NCI-H446 treated with DMSO at 0.1 percent for 48 hours (cell line): ENCODE data around the gene JTB.
"Not testable (repeated sequence)": the region's sequence is repeated elsewhere in the genome, so short reads cannot be mapped to it uniquely, and the experiment has no call there.

ENCODE experiments used
- DNase-seq: peaks from one replicate; lab custom pipeline; 2025; lab: John Stamatoyannopoulos, UW

The JTB gene

DNA sequence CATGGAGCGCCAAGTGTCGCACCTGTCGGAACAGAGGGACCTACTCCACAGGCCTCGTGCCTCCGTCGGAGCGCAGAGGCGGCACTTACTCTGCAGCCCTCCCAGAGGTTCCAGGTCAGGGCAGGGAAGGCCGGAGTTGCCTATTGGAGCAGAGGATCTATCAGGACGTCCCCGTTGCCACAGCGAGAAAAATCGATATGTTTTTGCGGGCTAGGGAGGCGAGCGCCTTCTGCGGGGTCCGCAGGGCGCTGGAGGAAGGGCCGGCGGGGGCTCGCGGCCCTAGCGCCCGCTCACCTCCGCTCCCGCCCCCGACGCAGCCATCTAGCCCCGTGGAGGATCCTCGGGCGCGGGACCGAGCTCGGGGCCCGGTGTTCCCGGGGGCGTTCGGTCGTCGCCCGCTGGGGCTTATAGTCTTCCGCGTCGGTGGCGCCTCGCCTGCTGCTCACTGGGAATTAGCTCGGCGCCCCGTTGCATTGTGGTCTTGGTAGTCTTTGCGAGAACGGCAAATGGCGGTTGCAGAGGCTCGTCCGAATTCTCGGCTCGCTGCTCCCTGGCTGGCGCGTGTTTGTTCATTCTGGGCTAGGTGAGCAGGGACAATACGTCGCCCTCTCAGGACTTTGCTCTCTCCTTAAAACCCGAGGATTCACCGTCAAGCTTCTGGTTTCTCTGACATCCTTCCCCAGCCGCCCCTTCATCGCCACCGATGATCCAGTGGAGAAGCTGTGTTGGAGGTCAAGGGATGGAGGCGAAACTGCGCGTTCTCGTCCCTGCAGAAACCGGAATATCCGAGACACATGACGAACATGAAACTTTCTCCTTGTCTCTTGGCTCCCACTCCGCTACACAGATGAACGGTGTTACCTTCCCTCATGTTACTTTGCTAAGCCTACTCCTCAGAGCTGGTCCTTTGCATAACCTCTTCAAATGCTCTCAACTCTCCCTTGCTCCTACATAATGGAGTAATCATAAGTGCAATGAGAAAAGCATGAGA is at the start of gene JTB:
Gene JTB, minus strand, starts transcription at position 425 of the 991 bp plus-strand sequence. Its CDS starts 422 bp downstream, at position 3.
- DNase-seq = peak; percentile 45

DNA sequence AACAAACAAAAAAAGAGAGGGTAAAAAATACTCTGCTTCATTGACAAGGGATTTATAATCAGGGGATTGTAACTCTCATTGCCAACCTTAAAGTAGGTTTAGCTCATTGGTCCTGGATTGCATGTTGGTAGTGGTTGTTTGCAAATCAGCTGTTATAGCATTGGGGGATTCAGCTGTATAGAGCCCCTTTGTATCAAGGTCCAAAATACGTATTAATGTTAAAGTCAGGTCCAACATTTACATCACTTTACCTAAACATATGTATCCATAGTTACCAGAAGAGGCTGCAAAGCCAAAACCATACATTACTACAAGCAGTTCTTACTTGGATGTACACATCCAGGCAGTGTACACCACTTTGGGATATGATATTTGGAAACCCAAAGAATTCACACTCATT is 42.5 kb upstream of the JTB start:
- DNase-seq = no peak

DNA sequence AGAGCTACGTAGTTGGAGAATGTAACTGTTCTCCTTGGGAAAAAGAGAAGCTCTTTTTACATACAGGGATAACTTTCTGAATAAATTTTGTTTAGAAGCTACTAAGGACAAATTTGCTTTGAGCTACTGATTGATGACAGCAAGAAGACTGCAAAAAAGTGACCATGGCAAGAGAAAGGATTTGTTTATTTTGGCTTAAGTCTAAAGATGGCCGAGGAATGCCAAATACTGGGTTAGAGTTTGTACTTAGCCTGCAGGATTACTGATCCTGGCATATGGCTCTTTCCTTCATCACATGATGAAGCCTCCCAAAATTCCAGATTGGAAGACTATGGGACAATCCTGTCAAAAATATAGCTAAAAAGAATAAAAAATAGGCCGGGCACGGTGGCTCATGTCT is 41.8 kb upstream of the JTB start:
- DNase-seq = no peak

DNA sequence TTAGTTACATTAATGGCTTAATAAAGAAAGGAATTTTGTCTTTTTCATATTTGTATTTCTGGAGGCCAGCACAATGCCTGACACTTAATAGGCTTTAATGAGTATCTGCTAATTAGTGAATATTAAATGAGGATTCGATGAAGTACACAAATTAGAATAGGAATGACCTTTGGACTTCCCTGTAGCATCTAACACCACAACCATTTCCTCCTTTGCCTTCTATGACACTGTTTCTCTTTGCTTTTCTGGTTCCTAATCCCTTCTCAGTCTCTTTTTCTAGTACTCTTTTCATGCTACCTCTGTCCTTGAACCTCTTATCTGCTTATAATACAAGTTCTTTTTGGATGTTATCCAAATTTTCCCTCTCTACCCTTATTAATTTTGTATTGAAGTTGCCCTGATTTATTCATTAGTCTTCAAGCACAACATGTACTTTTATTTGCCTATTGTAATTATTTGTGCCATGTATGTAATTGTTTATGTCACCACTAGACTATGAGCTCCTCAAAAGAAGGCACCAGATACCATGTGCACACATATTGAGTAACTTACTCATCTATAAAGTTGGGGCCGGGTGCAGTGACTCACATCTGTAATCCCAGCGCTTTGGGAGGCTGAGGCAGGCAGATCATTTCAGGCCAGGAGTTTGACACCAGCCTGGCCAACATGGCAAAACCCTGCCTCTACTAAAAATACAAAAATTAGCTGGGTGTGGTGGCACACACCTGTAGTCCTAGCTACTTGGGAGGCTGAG is 36.9 kb upstream of the JTB start:
- no peak for DNase-seq

DNA sequence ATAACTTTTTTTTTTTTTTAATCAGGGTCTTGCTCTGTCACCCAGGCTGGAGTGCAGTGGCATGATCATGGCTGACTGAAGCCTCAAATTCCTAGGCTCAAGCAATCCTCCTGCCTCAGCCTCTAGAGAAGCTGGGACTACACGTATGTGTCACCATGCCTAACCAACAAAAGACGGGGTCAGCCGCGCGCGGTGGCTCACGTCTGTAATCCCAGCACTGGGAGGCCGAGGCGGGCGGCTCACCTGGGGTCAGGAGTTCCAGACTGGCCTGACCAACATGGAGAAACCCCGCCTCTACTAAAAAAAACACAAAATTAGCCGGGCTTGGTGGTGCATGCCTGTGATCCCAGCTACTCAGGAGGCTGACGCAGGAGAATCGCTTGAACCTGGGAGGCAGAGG is 35.1 kb upstream of the JTB start:
- not testable (repeated sequence) for DNase-seq

DNA sequence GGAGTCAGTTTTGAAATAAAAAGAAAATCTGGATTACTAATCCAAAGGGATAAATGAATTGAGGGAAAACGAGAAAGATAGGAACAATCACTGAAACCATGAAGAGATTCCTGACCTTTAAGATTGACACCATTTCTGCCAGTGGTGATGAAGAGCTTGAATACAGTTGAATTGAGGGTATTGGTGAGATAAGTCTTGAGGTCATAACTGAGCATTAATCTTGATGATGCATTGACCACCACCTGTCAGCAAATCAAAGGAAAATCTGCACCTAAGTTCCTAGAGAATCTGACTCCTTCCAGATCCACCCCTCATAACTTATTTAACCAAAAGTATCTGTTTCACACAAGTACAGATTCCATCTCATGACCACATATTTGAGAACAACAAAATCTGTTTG is 34.7 kb upstream of the JTB start:
- no peak for DNase-seq

DNA sequence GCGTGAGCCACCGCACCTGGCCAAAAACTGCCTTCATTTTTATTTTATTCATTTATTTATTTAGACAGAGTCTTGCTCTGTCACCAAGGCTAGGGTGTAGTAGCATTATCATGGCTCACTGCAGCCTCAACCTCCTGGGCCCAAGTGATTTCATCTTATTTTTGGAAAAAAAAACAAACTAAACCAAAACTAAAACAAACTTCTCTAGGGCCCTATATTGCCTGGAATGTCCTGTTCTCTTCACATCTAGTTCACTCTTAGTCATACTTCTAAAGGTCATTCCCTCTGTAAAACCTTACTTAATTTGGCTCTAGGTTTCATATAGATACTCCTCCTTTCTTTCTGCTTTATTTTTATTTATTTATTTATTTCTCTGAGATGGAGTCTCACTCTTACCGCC is 28.7 kb upstream of the JTB start:
- no peak for DNase-seq

DNA sequence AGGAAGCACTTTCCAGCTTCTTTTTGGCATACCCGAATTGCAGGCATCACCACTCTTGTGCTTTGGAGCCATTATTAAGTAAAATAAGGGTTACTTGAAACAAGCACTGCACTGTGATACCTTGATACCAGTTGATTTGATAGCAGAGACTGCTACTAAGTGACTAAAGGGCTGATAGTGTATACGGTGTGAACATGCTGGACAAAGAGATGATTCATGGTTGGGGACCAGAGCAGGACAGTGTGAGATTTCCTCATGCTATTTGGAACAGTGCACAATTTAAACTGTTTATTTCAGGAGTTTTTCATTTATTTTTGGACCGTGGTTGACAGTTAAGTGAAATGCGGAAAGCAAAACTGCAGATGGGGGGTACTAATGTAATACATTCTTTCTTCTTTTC is 22.9 kb upstream of the JTB start:
- DNase-seq = no peak

DNA sequence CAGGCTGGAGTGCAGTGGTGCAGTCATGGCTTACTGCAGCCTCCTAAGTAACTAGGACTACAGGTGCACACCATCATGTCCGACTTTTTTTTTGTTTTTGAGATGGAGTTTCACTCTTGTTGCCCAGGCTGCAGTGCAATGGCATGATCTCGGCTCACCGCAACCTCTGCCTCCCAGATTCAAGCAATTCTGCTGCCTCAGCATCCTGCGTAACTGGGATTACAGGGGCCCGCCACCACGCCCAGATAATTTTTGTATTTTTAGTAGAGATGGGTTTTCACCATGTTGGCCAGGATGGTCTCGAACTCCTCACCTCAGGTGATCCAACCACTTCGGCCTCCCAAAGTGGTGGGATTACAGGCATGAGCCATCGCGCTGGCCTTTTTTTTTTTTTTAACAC is 19.4 kb upstream of the JTB start:
- DNase-seq = not testable (repeated sequence)

DNA sequence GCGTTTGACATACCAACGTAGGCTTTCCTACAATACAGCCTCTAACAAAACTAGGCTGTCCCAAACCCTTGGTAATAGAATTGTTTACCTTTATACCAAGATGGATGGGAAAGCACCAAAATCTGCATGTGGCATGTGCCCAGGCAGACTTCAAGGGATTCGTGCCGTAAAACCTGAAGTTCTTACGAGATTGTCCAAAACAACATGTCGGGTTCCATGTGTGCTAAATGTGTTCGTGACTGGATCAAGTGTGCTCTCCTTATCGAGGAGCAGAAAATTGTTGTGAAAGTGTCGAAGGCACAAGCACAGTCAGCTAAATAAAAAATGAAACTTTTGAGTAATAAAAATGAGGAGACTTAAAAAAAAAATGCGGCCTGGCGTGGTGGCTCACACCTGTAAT is 18.2 kb upstream of the JTB start:
- no peak for DNase-seq

DNA sequence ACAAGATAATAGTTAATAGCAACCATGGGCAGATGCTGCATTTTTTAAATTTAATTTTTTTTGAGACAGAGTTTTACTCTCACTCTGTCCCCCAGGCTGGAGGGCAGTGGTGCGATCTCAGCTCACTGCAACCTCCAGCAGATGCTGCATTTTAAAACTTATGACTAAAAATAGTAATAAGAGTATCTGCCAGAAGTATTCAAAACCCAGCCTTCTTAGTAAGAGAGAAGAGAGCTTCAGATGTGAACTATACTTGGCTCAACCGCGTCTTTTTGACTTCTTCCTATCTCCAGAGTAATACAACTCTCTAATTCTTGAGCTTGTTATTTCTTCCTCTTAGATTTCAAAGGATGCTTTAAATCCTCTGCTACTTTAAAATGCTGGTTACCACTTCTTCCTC is 17.7 kb upstream of the JTB start:
- no peak for DNase-seq

DNA sequence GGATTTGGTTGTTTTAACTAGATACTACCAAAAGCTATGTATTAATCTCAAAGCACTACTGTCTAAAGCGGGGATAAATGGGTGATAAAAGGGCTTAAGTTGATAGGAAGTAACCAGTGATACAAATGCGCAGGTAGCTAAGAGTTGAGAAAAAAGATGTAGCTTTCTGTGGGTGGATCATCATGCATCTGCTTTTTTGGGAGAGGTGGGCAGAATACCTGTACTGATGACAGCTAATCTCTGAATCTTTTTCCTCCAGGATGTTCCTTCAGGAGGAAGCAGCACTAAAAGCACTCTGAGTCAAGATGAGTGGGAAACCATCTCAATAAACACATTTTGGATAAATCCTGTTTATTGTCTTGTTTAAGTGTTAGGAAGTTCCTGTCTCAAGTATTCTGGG is 14.3 kb upstream of the JTB start:
- DNase-seq = no peak

DNA sequence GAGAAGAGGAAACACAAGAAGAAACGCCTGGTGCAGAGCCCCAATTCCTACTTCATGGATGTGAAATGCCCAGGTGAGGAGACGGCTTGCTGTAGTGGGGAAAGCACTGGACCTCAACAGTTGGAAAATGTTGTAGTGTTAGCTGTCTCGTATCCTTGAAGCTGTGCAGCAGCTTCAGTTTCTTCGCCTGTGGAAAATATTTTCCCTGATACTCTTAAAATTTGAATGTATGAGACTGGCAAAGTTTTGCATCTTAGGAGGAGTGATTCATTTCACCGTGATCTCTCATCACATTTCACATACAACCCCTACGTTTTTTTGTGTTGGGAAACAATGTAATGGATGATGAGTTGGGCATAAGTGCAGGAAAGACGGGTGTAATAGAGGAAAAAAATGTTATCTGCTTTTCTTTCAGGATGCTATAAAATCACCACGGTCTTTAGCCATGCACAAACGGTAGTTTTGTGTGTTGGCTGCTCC is 13.7 kb upstream of the JTB start:
- no peak for DNase-seq

DNA sequence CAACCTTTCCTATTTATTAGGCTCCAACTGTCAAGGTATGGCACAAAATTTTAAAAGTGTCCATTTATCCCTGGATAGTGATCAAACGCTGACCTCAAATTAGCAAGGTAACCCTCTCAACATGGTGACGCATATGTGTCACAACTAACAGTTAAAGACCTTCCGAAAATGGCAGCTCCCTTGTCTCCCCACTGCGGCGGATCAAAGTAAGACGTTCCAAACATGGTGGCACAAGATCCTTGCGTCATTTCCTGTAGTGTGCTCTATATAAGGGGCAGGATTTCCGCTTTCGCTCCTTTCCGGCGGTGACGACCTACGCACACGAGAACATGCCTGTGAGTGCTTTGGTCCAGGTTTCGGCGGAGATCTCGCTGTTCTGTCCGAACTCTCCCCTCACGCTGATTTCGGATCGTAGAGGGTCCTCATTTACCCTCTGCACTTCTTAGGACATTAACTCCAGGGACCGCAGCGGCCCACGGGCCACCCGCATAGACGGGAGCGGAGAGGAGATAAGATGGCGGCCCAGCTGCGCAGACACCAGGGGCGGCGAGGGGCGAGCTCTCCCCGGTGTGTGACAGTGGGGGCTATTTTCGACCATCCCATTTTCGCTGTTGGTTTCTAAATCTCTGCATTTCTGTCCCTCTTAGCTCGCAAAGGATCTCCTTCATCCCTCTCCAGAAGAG is 13.1 kb upstream of the JTB start, which contains the start of gene RPS27:
Gene RPS27, plus strand, starts transcription at position 295 of the 683 bp plus-strand sequence. Its CDS starts 35 bp downstream, at position 330.
- DNase-seq = peak; percentile 99

DNA sequence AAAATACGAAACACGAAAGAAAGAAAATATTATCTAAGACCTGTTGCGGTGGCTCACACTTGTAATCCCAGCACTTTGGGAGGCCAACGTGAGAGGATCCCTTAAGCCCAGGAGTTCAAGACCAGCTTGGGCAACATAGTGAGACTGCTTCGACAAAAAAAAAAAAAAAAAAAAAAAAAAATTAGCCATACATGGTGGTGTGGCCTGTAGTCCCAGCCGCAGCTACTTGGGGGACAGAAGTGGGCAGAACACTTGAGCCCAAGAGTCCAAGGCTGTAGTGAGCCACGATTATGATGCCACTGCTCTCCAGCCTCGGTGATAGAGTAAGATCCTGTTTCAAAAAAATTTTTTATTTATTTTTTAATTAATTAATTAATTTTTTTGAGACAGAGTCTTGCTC is 10.1 kb upstream of the JTB start:
- DNase-seq = no peak

DNA sequence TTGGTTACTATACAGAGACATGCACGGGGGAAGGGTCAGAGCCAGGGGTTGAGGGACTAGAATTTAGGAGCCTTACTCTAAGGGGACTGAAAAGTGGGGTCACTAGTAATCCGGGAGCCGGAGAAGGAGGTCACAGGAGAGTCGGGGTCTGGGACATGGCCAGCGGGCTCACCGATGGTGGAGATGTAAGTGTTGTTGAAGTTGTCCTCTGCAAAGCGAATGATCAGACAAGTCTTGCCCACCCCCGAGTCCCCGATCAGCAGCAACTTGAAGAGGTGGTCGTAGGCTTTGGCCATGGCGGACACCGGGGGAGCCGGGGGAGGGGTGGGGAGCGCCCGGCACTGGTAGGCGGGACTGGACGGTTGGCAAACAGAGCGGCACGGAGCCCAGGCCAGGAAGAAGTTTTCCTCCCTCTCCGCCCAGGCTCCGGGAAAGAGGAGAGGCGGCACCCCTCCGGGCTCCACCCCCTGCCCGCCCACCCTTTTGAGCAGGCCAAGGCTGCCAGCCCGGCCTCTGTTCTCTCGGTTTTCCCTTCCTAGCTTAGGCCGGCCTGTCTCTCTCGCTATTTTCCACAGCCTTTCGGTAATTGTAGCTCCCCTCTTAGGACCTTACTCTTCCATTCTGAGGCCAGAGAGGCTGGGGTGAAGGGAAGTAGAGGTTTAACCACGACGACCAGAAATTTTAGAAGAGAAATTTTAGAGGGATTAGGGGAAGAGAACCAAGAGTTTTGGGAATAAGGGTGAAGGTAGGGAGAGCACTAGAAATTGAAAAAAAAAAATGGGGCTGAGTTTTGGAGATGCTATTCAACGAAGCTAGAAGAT is 8.7 kb upstream of the JTB start, which contains the start of gene RAB13:
Gene RAB13, minus strand, starts transcription at position 399 of the 821 bp plus-strand sequence. Its CDS starts 103 bp downstream, at position 296.
- peak; percentile 81 for DNase-seq

DNA sequence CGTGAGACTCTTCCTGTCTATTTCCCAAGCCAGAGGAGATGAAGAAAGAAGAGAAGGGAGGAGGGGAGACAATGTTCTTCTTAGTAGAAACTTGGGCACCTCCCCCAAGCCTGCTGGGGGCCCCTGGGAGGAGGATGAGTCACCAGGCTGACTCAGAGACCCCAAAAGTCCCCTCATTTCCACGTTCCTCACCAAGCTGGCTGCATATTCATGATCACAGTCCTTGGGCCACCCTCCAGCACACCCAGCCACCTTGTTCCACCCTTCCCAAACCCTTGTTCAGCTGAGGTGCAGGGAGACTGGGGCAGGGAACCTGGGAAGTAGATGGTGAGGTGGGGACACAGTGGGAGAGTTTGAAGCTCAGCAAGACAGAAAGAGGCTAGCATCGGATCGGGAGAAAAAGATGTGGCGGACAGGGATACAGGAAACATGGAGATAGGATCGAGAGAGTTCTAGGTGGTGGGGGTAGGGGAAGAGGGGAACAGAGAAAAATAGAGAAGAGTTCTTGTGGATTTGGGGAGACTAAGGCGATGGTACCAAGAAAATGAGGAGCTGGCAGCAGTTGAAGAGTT is 8.0 kb upstream of the JTB start:
- no peak for DNase-seq

DNA sequence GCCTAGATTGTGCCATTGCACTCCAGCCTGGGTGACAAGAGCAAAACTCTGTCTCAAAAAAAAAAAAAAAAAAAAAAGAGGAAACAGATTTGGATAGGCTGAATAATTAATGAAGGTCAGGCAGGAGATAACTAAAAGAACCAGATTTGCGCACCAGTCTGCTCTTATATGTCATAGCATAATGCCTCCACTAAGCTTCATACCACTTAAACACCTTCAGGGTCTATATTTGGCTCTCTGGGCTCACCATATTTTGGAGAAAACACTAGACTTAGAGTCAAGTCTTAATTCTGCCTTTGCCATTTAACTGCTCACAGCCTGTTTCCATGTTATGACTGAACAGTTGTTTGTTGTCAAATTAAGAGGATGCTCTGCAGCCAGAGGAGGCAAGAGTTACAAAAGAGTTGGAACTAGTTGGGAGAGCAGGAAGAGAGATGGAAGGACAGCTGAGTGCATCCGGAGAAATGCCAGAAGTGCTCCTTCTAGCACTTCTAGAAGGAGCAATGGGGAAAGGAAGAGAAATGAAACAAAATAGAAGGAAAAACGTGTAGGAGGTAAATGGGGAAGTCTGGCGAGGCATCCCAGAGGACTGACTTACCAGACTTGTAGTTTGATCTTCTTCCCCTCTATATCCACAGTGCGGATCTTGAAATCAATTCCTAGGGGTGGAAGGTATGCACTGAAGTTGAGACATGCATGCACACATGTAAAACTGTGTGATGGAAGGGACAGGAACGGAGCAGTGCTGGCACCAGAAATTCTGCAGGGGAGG is 6.8 kb upstream of the JTB start:
- no peak for DNase-seq

DNA sequence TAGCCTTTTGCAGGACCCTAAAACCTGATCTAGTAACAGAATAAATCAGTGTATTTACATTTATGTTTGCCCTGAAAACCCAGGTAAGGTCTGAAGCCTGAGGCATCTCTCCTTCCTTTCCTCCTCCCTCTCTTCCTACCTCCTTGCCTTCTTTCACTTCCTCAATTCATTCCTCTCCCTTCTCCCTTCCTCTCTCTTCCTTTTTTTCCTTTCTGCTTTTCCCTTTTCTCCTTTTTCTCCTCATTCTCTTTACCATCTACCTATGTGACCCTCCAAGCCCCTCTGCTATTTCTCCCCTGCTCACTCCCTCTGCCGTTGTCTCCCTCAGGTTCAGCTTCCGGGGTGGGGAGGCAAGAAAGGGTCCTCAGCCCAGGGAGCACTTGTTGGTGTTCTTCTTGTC is 4.3 kb upstream of the JTB start:
- DNase-seq = not testable (repeated sequence)

DNA sequence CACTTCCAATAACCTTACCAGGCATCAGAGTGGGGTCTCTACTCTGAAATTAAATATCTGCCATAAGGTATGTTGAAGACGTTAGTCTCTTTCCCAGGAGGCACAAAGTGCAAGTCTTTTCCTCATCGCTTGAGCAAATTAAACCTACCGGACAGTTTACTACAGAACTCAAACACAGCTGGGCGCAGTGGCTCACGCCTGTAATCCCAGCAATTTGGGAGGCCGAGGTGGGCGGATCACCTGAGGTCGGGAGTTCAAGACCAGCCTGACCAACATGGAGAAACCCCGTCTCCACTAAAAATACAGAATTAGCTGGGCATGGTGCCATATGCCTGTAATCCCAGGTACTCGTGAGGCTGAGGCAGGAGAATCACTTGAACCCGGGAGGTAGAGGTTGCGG is 1.6 kb upstream of the JTB start:
- DNase-seq = not testable (repeated sequence)
